Stimulated activated effector memory CD8-positive, alpha-beta T cell treated with anti-CD3 and anti-CD28 coated beads, Interleukin-12 subunit alpha, Interleukin-12 subunit beta, amount 100 ng/mL, for 72 hours (primary cell): Measurements from ENCODE around the gene GTPBP4.
A peak's percentile ranks its signal among the peaks of the same experiment; 100 is the strongest.

Experiments used
- ATAC-seq: fragments of 150-1000 bp; cut with Tn5 transposase; 2 replicates; pipeline ENCODE4 v1.10.0; 2021
- DNase-seq, 2 donors: peaks; one replicate each; pipeline ENCODE4 v3.0.0; 2021 to 2022; ENCODE audit warnings: low spot score in 2 of 2
- H3K27ac Mint-ChIP-seq: one replicate; pipeline ENCODE4 v1.8.0; 2022; ENCODE audit warnings: mild to moderate bottlenecking, mixed read lengths
- H3K36me3 Mint-ChIP-seq: one replicate; pipeline ENCODE4 v1.8.0; 2022; ENCODE audit warnings: mild to moderate bottlenecking, mixed read lengths
- H3K4me1 Mint-ChIP-seq: one replicate; pipeline ENCODE4 v1.8.0; 2022; ENCODE audit warnings: mixed read lengths
- H3K4me3 Mint-ChIP-seq: one replicate; pipeline ENCODE4 v1.8.0; 2022; ENCODE audit warnings: mild to moderate bottlenecking, mixed read lengths
- H3K9me3 Mint-ChIP-seq: one replicate; pipeline ENCODE4 v1.8.0; 2022; ENCODE audit warnings: mixed read lengths

Gene GTPBP4

GRCh38 chr10:958856-959255 is 29.4 kb upstream of the GTPBP4 start:
- H3K4me3 Mint-ChIP-seq: no peak overlapping the region
- no peaks in the 10 kb centered on the region for H3K36me3 Mint-ChIP-seq
- DNase-seq: no peak
- ATAC-seq: no peak
- H3K9me3 Mint-ChIP-seq: no peaks in the 10 kb centered on the region
- no peak overlapping the region for H3K27ac Mint-ChIP-seq
- H3K4me1 Mint-ChIP-seq: no peaks in the 10 kb centered on the region

GRCh38 chr10:962342-962741 is 25.9 kb upstream of the GTPBP4 start:
- ATAC-seq (no peak), DNase-seq (no peak)
- Mint-ChIP-seq H3K27ac (no peak overlapping the region), H3K36me3 (no peaks in the 10 kb centered on the region), H3K9me3 (no peaks in the 10 kb centered on the region), H3K4me3 (no peak overlapping the region), H3K4me1 (no peaks in the 10 kb centered on the region)

- DNase-seq (no peak), ATAC-seq (no peak)
- no peak overlapping the region for H3K27ac Mint-ChIP-seq
- H3K9me3 Mint-ChIP-seq: no peaks in the 10 kb centered on the region
- no peaks in the 10 kb centered on the region for H3K36me3 Mint-ChIP-seq
- H3K4me3 Mint-ChIP-seq: no peak overlapping the region
- H3K4me1 Mint-ChIP-seq: no peaks in the 10 kb centered on the region
These were observed 25.0 kb upstream of the GTPBP4 start for GRCh38 chr10:963186-963585.

GRCh38 chr10:963655-964054 is 24.6 kb upstream of the GTPBP4 start:
- no peaks in the 10 kb centered on the region for H3K4me1 Mint-ChIP-seq
- H3K9me3 Mint-ChIP-seq: no peaks in the 10 kb centered on the region
- H3K36me3 Mint-ChIP-seq: no peaks in the 10 kb centered on the region
- DNase-seq: no peak
- no peak overlapping the region for H3K4me3 Mint-ChIP-seq
- ATAC-seq: no peak
- no peak overlapping the region for H3K27ac Mint-ChIP-seq

GRCh38 chr10:964321-964987 is 23.8 kb upstream of the GTPBP4 start:
- no peaks in the 10 kb centered on the region for H3K9me3 Mint-ChIP-seq
- no peak overlapping the region for H3K4me3 Mint-ChIP-seq
- DNase-seq (no peak), ATAC-seq (peak; percentile 16)
- H3K27ac Mint-ChIP-seq: no peak overlapping the region
- no peaks in the 10 kb centered on the region for H3K36me3 Mint-ChIP-seq
- no peaks in the 10 kb centered on the region for H3K4me1 Mint-ChIP-seq

- DNase-seq: no peak
- H3K4me3 Mint-ChIP-seq: no peak overlapping the region
- H3K9me3 Mint-ChIP-seq: no peaks in the 10 kb centered on the region
- H3K4me1 Mint-ChIP-seq: no peaks in the 10 kb centered on the region
- peak; percentile 21 for ATAC-seq
- no peak overlapping the region for H3K27ac Mint-ChIP-seq
- no peaks in the 10 kb centered on the region for H3K36me3 Mint-ChIP-seq
These were observed 23.2 kb upstream of the GTPBP4 start for GRCh38 chr10:964988-965417.

- DNase-seq (no peak), ATAC-seq (no peak)
- H3K4me3 Mint-ChIP-seq: no peak overlapping the region
- H3K27ac Mint-ChIP-seq: no peak overlapping the region
- H3K9me3 Mint-ChIP-seq: no peaks in the 10 kb centered on the region
- no peaks in the 10 kb centered on the region for H3K36me3 Mint-ChIP-seq
- H3K4me1 Mint-ChIP-seq: no peaks in the 10 kb centered on the region
These were observed 21.6 kb upstream of the GTPBP4 start for GRCh38 chr10:966466-967235.

- Mint-ChIP-seq H3K36me3 (no peaks in the 10 kb centered on the region), H3K4me1 (no peaks in the 10 kb centered on the region)
- no peak for ATAC-seq
These were observed 19.6 kb upstream of the GTPBP4 start for GRCh38 chr10:968546-969199.

GRCh38 chr10:969473-970150 is 18.6 kb upstream of the GTPBP4 start:
- H3K4me1 Mint-ChIP-seq: no peaks in the 10 kb centered on the region
- no peak overlapping the region for H3K27ac Mint-ChIP-seq
- no peaks in the 10 kb centered on the region for H3K36me3 Mint-ChIP-seq
- DNase-seq (no peak), ATAC-seq (no peak)
- no peak overlapping the region for H3K4me3 Mint-ChIP-seq
- H3K9me3 Mint-ChIP-seq: no peaks in the 10 kb centered on the region

More at GRCh38 chr10:968546-969199, 19.6 kb upstream of the GTPBP4 start:
- Mint-ChIP-seq H3K9me3 (no peaks in the 10 kb centered on the region), H3K4me3 (no peak overlapping the region), H3K27ac (no peak overlapping the region)
- DNase-seq: no peak

GRCh38 chr10:970311-971149 is 17.7 kb upstream of the GTPBP4 start:
- no peak overlapping the region for H3K27ac Mint-ChIP-seq
- H3K4me1 Mint-ChIP-seq: no peaks in the 10 kb centered on the region
- H3K36me3 Mint-ChIP-seq: no peaks in the 10 kb centered on the region
- ATAC-seq: no peak
- no peak overlapping the region for H3K4me3 Mint-ChIP-seq
- no peak for DNase-seq
- no peaks in the 10 kb centered on the region for H3K9me3 Mint-ChIP-seq

- no peak overlapping the region for H3K4me3 Mint-ChIP-seq
These were observed 17.1 kb upstream of the GTPBP4 start for GRCh38 chr10:971150-971542.

GRCh38 chr10:971613-972012 is 16.6 kb upstream of the GTPBP4 start:
- Mint-ChIP-seq H3K27ac (no peak overlapping the region), H3K4me3 (no peak overlapping the region), H3K9me3 (no peaks in the 10 kb centered on the region), H3K36me3 (no peaks in the 10 kb centered on the region), H3K4me1 (no peaks in the 10 kb centered on the region)
- DNase-seq (no peak), ATAC-seq (no peak)

More at GRCh38 chr10:971150-971542, 17.1 kb upstream of the GTPBP4 start:
- no peak for DNase-seq
- H3K27ac Mint-ChIP-seq: no peak overlapping the region
- H3K9me3 Mint-ChIP-seq: no peaks in the 10 kb centered on the region
- no peak for ATAC-seq
- no peaks in the 10 kb centered on the region for H3K4me1 Mint-ChIP-seq
- no peaks in the 10 kb centered on the region for H3K36me3 Mint-ChIP-seq

- Mint-ChIP-seq H3K4me3 (no peak overlapping the region), H3K36me3 (no peaks in the 10 kb centered on the region), H3K4me1 (no peaks in the 10 kb centered on the region), H3K27ac (no peak overlapping the region), H3K9me3 (no peaks in the 10 kb centered on the region)
- ATAC-seq (no peak), DNase-seq (no peak)
These were observed 15.5 kb upstream of the GTPBP4 start for GRCh38 chr10:972763-973162.

- Mint-ChIP-seq H3K36me3 (no peaks in the 10 kb centered on the region), H3K9me3 (peaks cover 9% of the 10 kb centered on the region), H3K27ac (no peak overlapping the region), H3K4me1 (no peaks in the 10 kb centered on the region), H3K4me3 (no peak overlapping the region)
- DNase-seq: no peak
- no peak for ATAC-seq
These were observed 14.0 kb upstream of the GTPBP4 start for GRCh38 chr10:974038-974784.
